Measurements from ENCODE around the gene PTPRA. TPM values are rescaled to one million over a fixed set of nuclear protein-coding genes. Genes with fewer than 3 reads are reported as not detected.
A peak's percentile ranks its signal among the peaks of the same experiment; 100 is the strongest.

PTPRA gene
- total and polyA plus RNA-seq, 2 of the 13 experiments (the other 11 are each of a cell fraction or from before 2014, with no cell fraction given), result 47.2 to 127 TPM

- TF ChIP-seq XRCC5 (optimal IDR thresholded peaks at IDR 0.05; ENCODE audit: low read length) (peak; percentile 16), ZNF276 (CRISPR knock-in tag; IDR thresholded peaks at IDR 0.05; ENCODE audit: low read depth) (no peak), ATF7 (IDR thresholded peaks at IDR 0.05) (no peak), ATF7 (CRISPR knock-in tag; IDR thresholded peaks at IDR 0.05) (peak; percentile 22; the same call in 1 of the 2 replicates), IRX3 (CRISPR knock-in tag; IDR thresholded peaks at IDR 0.05; ENCODE audit: borderline replicate concordance, low read depth) (no peak), TAF15 (IDR thresholded peaks at IDR 0.05; ENCODE audit: low read depth, low read length, poor library complexity, severe bottlenecking) (peak; percentile 14), ZSCAN31 (CRISPR knock-in tag; IDR thresholded peaks at IDR 0.05; ENCODE audit: low read depth) (peak; percentile 55; the same call in 1 of the 2 replicates), KDM5A (IDR thresholded peaks at IDR 0.05; ENCODE audit: borderline replicate concordance, low read length) (peak; percentile 40; the same call in 1 of the 2 replicates), ZNF7 (CRISPR knock-in tag; IDR thresholded peaks at IDR 0.05) (no peak), ZNF414 (CRISPR knock-in tag; IDR thresholded peaks at IDR 0.05) (0 out of 2 replicates have a peak, but pooled peaks have one; percentile 5), KAT7 (CRISPR knock-in tag; IDR thresholded peaks at IDR 0.05; ENCODE audit: borderline replicate concordance) (peak; percentile 26; the same call in 1 of the 2 replicates), MTF1 (CRISPR knock-in tag; IDR thresholded peaks at IDR 0.05) (no peak), ELF1 (CRISPR knock-in tag; IDR thresholded peaks at IDR 0.05) (peak; percentile 60; the same call in 1 of the 2 replicates), ETV5 (CRISPR knock-in tag; IDR thresholded peaks at IDR 0.05; ENCODE audit: borderline replicate concordance) (peak; percentile 52)
- TF ChIP-seq, protein P1, sequence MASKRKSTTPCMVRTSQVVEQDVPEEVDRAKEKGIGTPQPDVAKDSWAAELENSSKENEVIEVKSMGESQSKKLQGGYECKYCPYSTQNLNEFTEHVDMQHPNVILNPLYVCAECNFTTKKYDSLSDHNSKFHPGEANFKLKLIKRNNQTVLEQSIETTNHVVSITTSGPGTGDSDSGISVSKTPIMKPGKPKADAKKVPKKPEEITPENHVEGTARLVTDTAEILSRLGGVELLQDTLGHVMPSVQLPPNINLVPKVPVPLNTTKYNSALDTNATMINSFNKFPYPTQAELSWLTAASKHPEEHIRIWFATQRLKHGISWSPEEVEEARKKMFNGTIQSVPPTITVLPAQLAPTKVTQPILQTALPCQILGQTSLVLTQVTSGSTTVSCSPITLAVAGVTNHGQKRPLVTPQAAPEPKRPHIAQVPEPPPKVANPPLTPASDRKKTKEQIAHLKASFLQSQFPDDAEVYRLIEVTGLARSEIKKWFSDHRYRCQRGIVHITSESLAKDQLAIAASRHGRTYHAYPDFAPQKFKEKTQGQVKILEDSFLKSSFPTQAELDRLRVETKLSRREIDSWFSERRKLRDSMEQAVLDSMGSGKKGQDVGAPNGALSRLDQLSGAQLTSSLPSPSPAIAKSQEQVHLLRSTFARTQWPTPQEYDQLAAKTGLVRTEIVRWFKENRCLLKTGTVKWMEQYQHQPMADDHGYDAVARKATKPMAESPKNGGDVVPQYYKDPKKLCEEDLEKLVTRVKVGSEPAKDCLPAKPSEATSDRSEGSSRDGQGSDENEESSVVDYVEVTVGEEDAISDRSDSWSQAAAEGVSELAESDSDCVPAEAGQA (IDR thresholded peaks at IDR 0.05; ENCODE audit: low read depth), result no peak
- TF ChIP-seq, protein P1 (CRISPR knock-in tag; IDR thresholded peaks at IDR 0.05; ENCODE audit: borderline replicate concordance), result 0 out of 2 replicates have a peak, but pooled peaks have one; percentile 42
- TF ChIP-seq, protein P2, sequence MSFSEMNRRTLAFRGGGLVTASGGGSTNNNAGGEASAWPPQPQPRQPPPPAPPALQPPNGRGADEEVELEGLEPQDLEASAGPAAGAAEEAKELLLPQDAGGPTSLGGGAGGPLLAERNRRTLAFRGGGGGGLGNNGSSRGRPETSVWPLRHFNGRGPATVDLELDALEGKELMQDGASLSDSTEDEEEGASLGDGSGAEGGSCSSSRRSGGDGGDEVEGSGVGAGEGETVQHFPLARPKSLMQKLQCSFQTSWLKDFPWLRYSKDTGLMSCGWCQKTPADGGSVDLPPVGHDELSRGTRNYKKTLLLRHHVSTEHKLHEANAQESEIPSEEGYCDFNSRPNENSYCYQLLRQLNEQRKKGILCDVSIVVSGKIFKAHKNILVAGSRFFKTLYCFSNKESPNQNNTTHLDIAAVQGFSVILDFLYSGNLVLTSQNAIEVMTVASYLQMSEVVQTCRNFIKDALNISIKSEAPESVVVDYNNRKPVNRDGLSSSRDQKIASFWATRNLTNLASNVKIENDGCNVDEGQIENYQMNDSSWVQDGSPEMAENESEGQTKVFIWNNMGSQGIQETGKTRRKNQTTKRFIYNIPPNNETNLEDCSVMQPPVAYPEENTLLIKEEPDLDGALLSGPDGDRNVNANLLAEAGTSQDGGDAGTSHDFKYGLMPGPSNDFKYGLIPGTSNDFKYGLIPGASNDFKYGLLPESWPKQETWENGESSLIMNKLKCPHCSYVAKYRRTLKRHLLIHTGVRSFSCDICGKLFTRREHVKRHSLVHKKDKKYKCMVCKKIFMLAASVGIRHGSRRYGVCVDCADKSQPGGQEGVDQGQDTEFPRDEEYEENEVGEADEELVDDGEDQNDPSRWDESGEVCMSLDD (CRISPR knock-in tag; IDR thresholded peaks at IDR 0.05; ENCODE audit: borderline replicate concordance), result peak; percentile 12; the same call in 1 of the 2 replicates
- TF ChIP-seq, protein P3, sequence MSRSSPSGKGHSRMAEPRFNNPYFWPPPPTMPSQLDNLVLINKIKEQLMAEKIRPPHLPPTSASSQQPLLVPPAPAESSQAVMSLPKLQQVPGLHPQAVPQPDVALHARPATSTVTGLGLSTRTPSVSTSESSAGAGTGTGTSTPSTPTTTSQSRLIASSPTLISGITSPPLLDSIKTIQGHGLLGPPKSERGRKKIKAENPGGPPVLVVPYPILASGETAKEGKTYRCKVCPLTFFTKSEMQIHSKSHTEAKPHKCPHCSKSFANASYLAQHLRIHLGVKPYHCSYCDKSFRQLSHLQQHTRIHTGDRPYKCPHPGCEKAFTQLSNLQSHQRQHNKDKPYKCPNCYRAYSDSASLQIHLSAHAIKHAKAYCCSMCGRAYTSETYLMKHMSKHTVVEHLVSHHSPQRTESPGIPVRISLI (CRISPR knock-in tag; IDR thresholded peaks at IDR 0.05; ENCODE audit: borderline replicate concordance), result no peak
These were observed 413 bp downstream of the PTPRA start (continued) for GRCh38 chr20:2873747-2874041.
